GM18507 (cell line): ENCODE measurements around the gene MICAL2.

Source experiments
- DNase-seq: peaks from one replicate; pipeline ENCODE4 v3.0.0; 2011; ENCODE audit warnings: low read depth; ENCODE audit not compliant: insufficient read length; ENCODE audit errors: extremely low spot score
- FAIRE-seq: peaks from 2 replicates; lab custom pipeline; 2011; peaks lifted over from hg19 to GRCh38; lab: Jason Lieb, UNC

Gene MICAL2

GRCh38 chr11:12298610-12299009, 188.2 kb downstream of the MICAL2 start:
- DNase-seq = no peak
- FAIRE-seq = no peak

DNA sequence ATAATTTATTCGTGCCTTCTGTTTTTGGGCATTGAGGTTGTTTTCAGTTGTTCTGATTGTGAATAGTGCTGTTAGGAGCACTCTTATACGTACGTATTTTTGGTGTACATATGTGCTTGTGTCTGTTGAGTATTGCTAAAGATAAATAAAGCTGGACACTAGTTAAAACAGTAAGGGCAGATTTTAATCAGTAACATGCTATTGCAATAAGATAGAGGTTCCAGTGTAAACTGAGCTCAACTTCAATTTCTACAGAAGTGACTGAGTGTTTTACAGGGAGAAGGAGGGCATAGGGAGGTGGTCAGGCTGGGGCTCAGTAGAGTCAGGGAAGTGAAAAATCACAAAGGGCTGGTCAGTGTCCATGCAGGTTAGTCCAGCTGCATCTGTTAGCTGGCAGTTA, 191.0 kb downstream of the MICAL2 start:
- DNase-seq (no peak), FAIRE-seq (no peak)

DNA sequence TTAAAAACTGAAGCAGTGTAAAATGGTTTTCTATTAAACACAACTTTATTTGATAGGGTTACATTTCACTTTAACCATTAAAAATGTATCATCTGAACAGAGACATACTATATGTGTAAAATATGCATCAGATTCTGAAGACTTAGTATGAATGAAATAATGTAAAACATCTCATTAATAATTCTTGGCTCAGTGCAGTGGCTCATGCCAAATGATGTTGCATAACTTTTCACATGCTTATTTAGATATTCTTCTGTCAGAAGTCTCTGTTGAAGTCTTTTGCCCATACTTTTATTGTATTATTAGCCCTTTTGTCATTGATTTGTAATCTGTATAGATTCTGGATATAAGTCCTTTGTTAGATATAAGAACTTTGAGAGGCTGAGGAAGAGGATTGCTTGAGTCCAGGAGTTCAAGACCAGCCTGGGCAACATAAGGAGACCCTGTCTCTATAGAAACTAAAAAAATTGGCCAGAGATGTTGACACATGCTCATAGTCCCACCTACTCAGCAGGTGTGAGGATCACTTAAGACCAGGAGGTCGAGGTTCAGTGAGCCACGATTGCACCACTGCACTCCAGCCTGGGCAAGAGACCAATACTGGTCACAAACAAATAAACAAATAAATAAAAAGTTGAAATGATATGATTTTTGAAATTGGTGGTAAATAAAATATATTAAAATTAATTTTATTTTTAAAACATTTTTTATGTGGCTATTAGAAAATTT, 193.2 kb downstream of the MICAL2 start:
- FAIRE-seq (no peak), DNase-seq (no peak)

- FAIRE-seq (no peak), DNase-seq (no peak)
Measured at GRCh38 chr11:12306830-12307229, 196.4 kb downstream of the MICAL2 start.

GRCh38 chr11:12312132-12312531, 201.7 kb downstream of the MICAL2 start:
- FAIRE-seq = no peak
- no peak for DNase-seq
